Smooth muscle cell (in vitro differentiated cells): ENCODE data around the gene PAM16. TPM values are rescaled to one million over a fixed set of nuclear protein-coding genes. Genes with fewer than 3 reads are reported as not detected.

ENCODE experiments used
- DNase-seq: peaks from one replicate; lab custom pipeline; 2025; ENCODE audit not compliant: unreplicated experiment; lab: John Stamatoyannopoulos, UW
- H2AFZ ChIP-seq: fragments of 200-600 bp; sonication (generic); 2 replicates; pipeline ENCODE4 v1.6.0; 2016; ENCODE audit warnings: antibody characterized with exemption, low read depth, mild to moderate bottlenecking
- H3F3A ChIP-seq: fragments of 200-600 bp; sonication (generic); 2 replicates; pipeline ENCODE4 v1.6.0; 2017; ENCODE audit warnings: antibody characterized with exemption, low read depth
- H3K27ac ChIP-seq: fragments of 200-600 bp; sonication (generic); 2 replicates; pipeline ENCODE4 v1.5.1; 2016; ENCODE audit warnings: low read depth, mild to moderate bottlenecking
- H3K27me3 ChIP-seq: fragments of 200-600 bp; sonication (generic); 2 replicates; pipeline ENCODE4 v1.6.1; 2016; ENCODE audit warnings: low read depth, mild to moderate bottlenecking
- H3K36me3 ChIP-seq: fragments of 200-600 bp; sonication (generic); 2 replicates; pipeline ENCODE4 v1.5.1; 2016; ENCODE audit warnings: low read depth
- H3K4me1 ChIP-seq: fragments of 200-600 bp; sonication (generic); 2 replicates; pipeline ENCODE4 v1.5.1; 2016; ENCODE audit warnings: low read depth
- H3K4me2 ChIP-seq: fragments of 200-600 bp; sonication (generic); 2 replicates; pipeline ENCODE4 v1.6.0; 2016; ENCODE audit warnings: mild to moderate bottlenecking
- H3K4me3 ChIP-seq: fragments of 200-600 bp; sonication (generic); 2 replicates; pipeline ENCODE4 v1.5.1; 2016; ENCODE audit warnings: mild to moderate bottlenecking
- H3K79me2 ChIP-seq: fragments of 200-600 bp; sonication (generic); 2 replicates; pipeline ENCODE4 v1.6.0; 2016; ENCODE audit warnings: low read depth, mild to moderate bottlenecking
- H3K9ac ChIP-seq: fragments of 200-600 bp; sonication (generic); 2 replicates; pipeline ENCODE4 v1.6.0; 2016; ENCODE audit warnings: low read depth
- H3K9me3 ChIP-seq: fragments of 200-600 bp; sonication (generic); replicated peaks from 2 replicates; pipeline ENCODE4 v1.5.1; 2016; ENCODE audit warnings: low read depth
- H4K20me1 ChIP-seq: fragments of 200-600 bp; sonication (generic); 2 replicates; pipeline ENCODE4 v1.6.0; 2016; ENCODE audit warnings: low read depth
- WGBS: methylation state at CpG from one replicate; pipeline ENCODE4 v1.1.7; 2016; ENCODE audit warnings: low lambda C conversion rate; 5-methylcytosine and 5-hydroxymethylcytosine counted together
- polyA plus RNA-seq: library from polyadenylated mRNA; unstranded; fragments of >200 nt; fragmentation: Nextera tagmentation; extraction: Ambion mirVana; gene quantifications from 2 replicates; pipeline ENCODE4 v1.2.1, GENCODE V29; 2016
- total RNA-seq: library from RNA; depleted of rRNA; stranded (reverse); fragments of >200 nt; gene quantifications from 2 replicates; pipeline ENCODE4 v1.2.3, GENCODE V29; 2014
- TF ChIP-seq, protein P1 (sequence below): fragments of 200-600 bp; sonication (generic); IDR thresholded peaks from 2 replicates; pipeline ENCODE4 v1.5.1; 2017; ENCODE audit warnings: borderline replicate concordance, mild to moderate bottlenecking, antibody characterized with exemption; ENCODE audit not compliant: insufficient read depth, poor library complexity, severe bottlenecking

Gene PAM16
- total and polyA plus RNA-seq, 2 experiments from 2014 or later = 29.6 to 47.7 TPM

DNA sequence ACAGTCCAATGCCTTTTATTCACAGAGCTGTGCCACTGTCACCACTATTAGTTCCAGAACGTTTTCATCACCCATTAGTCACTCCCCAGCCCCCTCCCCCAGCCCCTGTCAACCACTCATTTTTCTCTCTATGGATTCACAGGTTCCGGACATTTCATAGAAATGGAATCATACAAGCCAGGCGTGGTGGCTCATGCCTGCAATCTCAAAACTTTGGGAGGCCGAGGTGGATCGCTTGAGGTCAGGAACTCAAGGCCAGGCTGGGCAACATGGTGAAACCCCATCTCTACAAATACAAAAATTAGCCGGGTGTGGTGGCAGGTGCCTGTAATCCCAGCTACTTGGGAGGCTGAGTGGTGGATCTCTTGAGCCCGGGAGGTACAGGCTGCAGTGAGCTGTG lies 759 bp upstream of the PAM16 start:
- DNase-seq = no peak
- peaks cover 29% of the 10 kb centered on the region for H3K79me2 ChIP-seq
- no peak overlapping the region for H3K9ac ChIP-seq
- no peaks in the 10 kb centered on the region for H3K27me3 ChIP-seq
- TF ChIP-seq, protein P1, sequence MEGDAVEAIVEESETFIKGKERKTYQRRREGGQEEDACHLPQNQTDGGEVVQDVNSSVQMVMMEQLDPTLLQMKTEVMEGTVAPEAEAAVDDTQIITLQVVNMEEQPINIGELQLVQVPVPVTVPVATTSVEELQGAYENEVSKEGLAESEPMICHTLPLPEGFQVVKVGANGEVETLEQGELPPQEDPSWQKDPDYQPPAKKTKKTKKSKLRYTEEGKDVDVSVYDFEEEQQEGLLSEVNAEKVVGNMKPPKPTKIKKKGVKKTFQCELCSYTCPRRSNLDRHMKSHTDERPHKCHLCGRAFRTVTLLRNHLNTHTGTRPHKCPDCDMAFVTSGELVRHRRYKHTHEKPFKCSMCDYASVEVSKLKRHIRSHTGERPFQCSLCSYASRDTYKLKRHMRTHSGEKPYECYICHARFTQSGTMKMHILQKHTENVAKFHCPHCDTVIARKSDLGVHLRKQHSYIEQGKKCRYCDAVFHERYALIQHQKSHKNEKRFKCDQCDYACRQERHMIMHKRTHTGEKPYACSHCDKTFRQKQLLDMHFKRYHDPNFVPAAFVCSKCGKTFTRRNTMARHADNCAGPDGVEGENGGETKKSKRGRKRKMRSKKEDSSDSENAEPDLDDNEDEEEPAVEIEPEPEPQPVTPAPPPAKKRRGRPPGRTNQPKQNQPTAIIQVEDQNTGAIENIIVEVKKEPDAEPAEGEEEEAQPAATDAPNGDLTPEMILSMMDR = no peak
- H3K9me3 ChIP-seq = no peaks in the 10 kb centered on the region
- H3F3A ChIP-seq = peaks cover 8% of the 10 kb centered on the region
- no peaks in the 10 kb centered on the region for H3K36me3 ChIP-seq
- H4K20me1 ChIP-seq = peaks cover 15% of the 10 kb centered on the region
- no peak overlapping the region for H3K4me3 ChIP-seq
- peak overlapping the region; percentile 63 for H3K27ac ChIP-seq
- peak overlapping the region; percentile 83 for H3K4me2 ChIP-seq
- peaks cover 10% of the 10 kb centered on the region for H3K4me1 ChIP-seq
- no peak overlapping the region for H2AFZ ChIP-seq
- WGBS = 66% methylated on average over 7 of the region's 7 CpGs

DNA sequence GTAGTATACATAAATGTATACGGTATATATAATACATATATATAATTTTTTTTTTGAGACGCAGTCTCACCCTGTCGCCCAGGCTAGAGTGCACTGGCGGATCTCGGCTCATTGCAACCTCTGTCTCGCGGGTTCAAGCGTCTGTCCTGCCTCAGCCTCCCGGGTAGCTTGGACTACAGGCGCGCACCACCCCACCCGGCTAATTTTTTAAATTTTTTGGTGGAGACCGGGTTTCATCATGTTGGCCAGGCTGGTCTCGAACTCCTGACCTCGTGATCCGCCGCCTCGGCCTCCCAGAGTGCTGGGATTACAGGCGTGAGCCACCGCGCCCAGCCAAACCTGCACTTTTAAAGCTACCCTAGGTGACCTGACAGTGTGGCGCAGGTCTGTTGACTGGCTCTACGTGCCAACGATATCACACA lies 745 bp downstream of the PAM16 start:
- Histone ChIP-seq H3K4me3 (peak overlapping the region; percentile 78), H3K9me3 (no peaks in the 10 kb centered on the region), H3K36me3 (no peaks in the 10 kb centered on the region), H3K9ac (peak overlapping the region; percentile 63), H4K20me1 (peaks cover 30% of the 10 kb centered on the region), H3K4me1 (peaks cover 10% of the 10 kb centered on the region), H2AFZ (peak overlapping the region; percentile 1), H3K27me3 (no peaks in the 10 kb centered on the region), H3K27ac (peak overlapping the region; percentile 64), H3K79me2 (peaks cover 29% of the 10 kb centered on the region), H3F3A (peaks cover 8% of the 10 kb centered on the region), H3K4me2 (peak overlapping the region; percentile 83)
- no peak for DNase-seq
- TF ChIP-seq, protein P1 = no peak
- 34% methylated on average over 24 of the region's 24 CpGs for WGBS

DNA sequence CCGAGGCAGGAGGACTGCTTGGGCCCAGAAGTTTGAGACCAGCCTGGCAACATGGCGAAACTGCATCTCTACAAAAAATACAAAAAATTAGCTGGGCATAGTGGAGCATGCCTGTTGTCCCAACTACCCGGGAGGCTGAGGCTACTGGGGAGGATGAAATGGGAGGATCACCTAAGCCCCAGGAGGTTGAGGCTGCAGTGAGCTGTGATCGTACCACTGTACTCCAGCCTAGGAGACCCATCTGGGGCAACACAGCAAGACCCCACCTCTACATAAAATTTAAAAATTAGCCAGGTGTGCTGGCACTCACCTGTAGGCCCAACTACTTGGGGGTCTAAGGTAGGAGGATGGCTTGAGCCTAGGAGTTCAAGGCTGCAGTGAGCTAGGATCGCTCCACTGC lies 1.8 kb downstream of the PAM16 start:
- H2AFZ ChIP-seq = no peak overlapping the region
- H3K4me2 ChIP-seq = no peak overlapping the region
- H3K4me1 ChIP-seq = peaks cover 10% of the 10 kb centered on the region
- peaks cover 37% of the 10 kb centered on the region for H4K20me1 ChIP-seq
- no peaks in the 10 kb centered on the region for H3K9me3 ChIP-seq
- peaks cover 8% of the 10 kb centered on the region for H3F3A ChIP-seq
- peaks cover 29% of the 10 kb centered on the region for H3K79me2 ChIP-seq
- H3K36me3 ChIP-seq = no peaks in the 10 kb centered on the region
- H3K27ac ChIP-seq = no peak overlapping the region
- TF ChIP-seq, protein P1 = no peak
- no peaks in the 10 kb centered on the region for H3K27me3 ChIP-seq
- no peak for DNase-seq
- H3K9ac ChIP-seq = no peak overlapping the region
- no peak overlapping the region for H3K4me3 ChIP-seq
- WGBS = 99% methylated on average over 5 of the region's 5 CpGs

DNA sequence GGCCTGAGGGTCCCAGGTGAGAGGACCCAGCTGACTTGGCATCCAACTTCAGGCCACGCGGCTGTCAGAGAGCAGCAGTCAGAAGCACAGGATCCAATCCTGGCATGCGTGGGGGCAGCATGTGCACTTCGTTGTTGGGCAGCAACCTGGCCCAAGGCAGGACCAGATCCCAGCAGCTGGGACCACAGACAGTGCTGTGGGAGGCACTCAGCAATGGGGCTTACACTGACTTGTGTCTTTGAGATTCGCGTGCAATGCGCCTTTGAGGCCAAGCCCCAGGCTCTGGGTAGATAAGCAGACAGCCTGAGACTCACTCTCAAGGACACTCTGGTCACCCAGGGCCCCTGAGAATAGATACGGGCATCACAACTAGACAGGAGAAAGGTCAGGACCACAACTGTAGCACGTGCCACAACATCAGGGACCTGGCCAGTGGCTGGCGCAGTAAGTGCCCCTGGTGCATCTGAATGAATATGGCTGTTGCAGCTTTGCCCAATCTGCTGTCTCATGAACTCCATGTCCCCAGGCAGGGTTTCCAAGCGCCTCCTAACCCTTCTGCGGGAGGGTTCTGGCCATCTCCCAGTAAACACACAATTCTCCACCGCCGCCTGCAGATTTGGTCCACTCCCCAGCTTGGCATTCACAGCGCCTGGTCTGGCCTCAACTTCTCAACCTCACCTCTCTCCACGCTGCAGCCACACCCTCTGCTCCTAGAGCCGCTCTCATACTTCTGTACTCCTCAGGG lies 3.2 kb downstream of the PAM16 start:
- no peak overlapping the region for H3K4me2 ChIP-seq
- WGBS = 95% methylated on average over 17 of the region's 17 CpGs

More for the DNA sequence above, 3.2 kb downstream of the PAM16 start:
- Histone ChIP-seq H3K9me3 (no peaks in the 10 kb centered on the region), H3F3A (peaks cover 8% of the 10 kb centered on the region), H3K4me3 (no peak overlapping the region), H3K9ac (no peak overlapping the region), H3K27me3 (no peaks in the 10 kb centered on the region), H4K20me1 (peaks cover 48% of the 10 kb centered on the region), H3K27ac (no peak overlapping the region), H3K79me2 (peaks cover 39% of the 10 kb centered on the region), H3K4me1 (peaks cover 10% of the 10 kb centered on the region), H2AFZ (no peak overlapping the region), H3K36me3 (no peaks in the 10 kb centered on the region)
- TF ChIP-seq, protein P1 = no peak
- no peak for DNase-seq
